Neural crest cell (in vitro differentiated cells): ENCODE data around the gene ADGRG7. TPM values are rescaled to one million over a fixed set of nuclear protein-coding genes. Genes with fewer than 3 reads are reported as not detected.
"Not testable (repeated sequence)": the region's sequence is repeated elsewhere in the genome, so short reads cannot be mapped to it uniquely, and the experiment has no call there.

Experiments
- DNase-seq: peaks from one replicate; pipeline ENCODE4 v3.0.0; 2021; ENCODE audit warnings: low read depth, mixed read lengths, low spot score
- H3K27ac Mint-ChIP-seq: one replicate; pipeline ENCODE4 v1.8.0; 2021; ENCODE audit warnings: mild to moderate bottlenecking, mixed read lengths; ENCODE audit not compliant: unreplicated experiment
- H3K27me3 Mint-ChIP-seq: 2 replicates; pipeline ENCODE4 v1.8.0; 2021; ENCODE audit warnings: low read depth, mild to moderate bottlenecking, mixed read lengths
- H3K36me3 Mint-ChIP-seq: 2 replicates; pipeline ENCODE4 v1.8.0; 2021; ENCODE audit warnings: low read depth, mild to moderate bottlenecking, mixed read lengths
- H3K4me1 Mint-ChIP-seq: 2 replicates; pipeline ENCODE4 v1.8.0; 2021; ENCODE audit warnings: mixed read lengths
- H3K4me3 Mint-ChIP-seq: one replicate; pipeline ENCODE4 v1.8.0; 2021; ENCODE audit warnings: mild to moderate bottlenecking, mixed read lengths
- H3K9me3 Mint-ChIP-seq: 2 replicates; pipeline ENCODE4 v1.8.0; 2021; ENCODE audit warnings: mixed read lengths
- CTCF ChIP-seq: fragments of 200-600 bp; sonication (generic); conservative IDR thresholded peaks from 2 replicates; pipeline ENCODE4 v1.5.0; 2021; ENCODE audit warnings: antibody characterized with exemption, mild to moderate bottlenecking
- total RNA-seq: library from RNA; stranded (reverse); gene quantifications from 2 replicates; pipeline ENCODE4 v1.2.1, GENCODE V29; 2021

The ADGRG7 gene
- total RNA-seq, 1 donor from 2014 or later = not detected

GRCh38 chr3:100578646-100579045 lies 30.8 kb upstream of the ADGRG7 start:
- Mint-ChIP-seq H3K9me3 (no peaks in the 10 kb centered on the region), H3K27me3 (no peaks in the 10 kb centered on the region), H3K4me3 (no peak overlapping the region), H3K27ac (no peak overlapping the region), H3K4me1 (no peaks in the 10 kb centered on the region), H3K36me3 (peaks cover 3% of the 10 kb centered on the region)
- DNase-seq = no peak
- TF ChIP-seq CTCF = no peak

- no peak for TF ChIP-seq CTCF
- H3K4me3 Mint-ChIP-seq = no peak overlapping the region
- no peaks in the 10 kb centered on the region for H3K4me1 Mint-ChIP-seq
- no peaks in the 10 kb centered on the region for H3K27me3 Mint-ChIP-seq
- no peak for DNase-seq
- H3K36me3 Mint-ChIP-seq = peaks cover 6% of the 10 kb centered on the region
- no peak overlapping the region for H3K27ac Mint-ChIP-seq
- peaks cover 5% of the 10 kb centered on the region for H3K9me3 Mint-ChIP-seq
Observed at GRCh38 chr3:100580147-100580546, 29.3 kb upstream of the ADGRG7 start.

- H3K9me3 Mint-ChIP-seq = peaks cover 9% of the 10 kb centered on the region
- H3K4me3 Mint-ChIP-seq = no peak overlapping the region
- TF ChIP-seq CTCF = no peak
- no peaks in the 10 kb centered on the region for H3K27me3 Mint-ChIP-seq
- no peak overlapping the region for H3K27ac Mint-ChIP-seq
- DNase-seq = no peak
- H3K36me3 Mint-ChIP-seq = peaks cover 11% of the 10 kb centered on the region
- no peaks in the 10 kb centered on the region for H3K4me1 Mint-ChIP-seq
Observed at GRCh38 chr3:100581650-100582049, 27.8 kb upstream of the ADGRG7 start.

- peaks cover 11% of the 10 kb centered on the region for H3K36me3 Mint-ChIP-seq
- not testable (repeated sequence) for H3K27ac Mint-ChIP-seq, H3K9me3 Mint-ChIP-seq, H3K4me3 Mint-ChIP-seq, DNase-seq, H3K4me1 Mint-ChIP-seq, H3K27me3 Mint-ChIP-seq
Observed at GRCh38 chr3:100582157-100582556, 27.2 kb upstream of the ADGRG7 start.

GRCh38 chr3:100584101-100584660 lies 25.2 kb upstream of the ADGRG7 start:
- TF ChIP-seq CTCF = no peak
- no peak for DNase-seq
- peaks cover 9% of the 10 kb centered on the region for H3K9me3 Mint-ChIP-seq
- H3K27me3 Mint-ChIP-seq = no peaks in the 10 kb centered on the region
- no peak overlapping the region for H3K4me3 Mint-ChIP-seq
- no peaks in the 10 kb centered on the region for H3K4me1 Mint-ChIP-seq
- no peak overlapping the region for H3K27ac Mint-ChIP-seq
- peaks cover 8% of the 10 kb centered on the region for H3K36me3 Mint-ChIP-seq

- TF ChIP-seq CTCF = no peak
- DNase-seq = no peak
- Mint-ChIP-seq H3K4me1 (peaks cover 5% of the 10 kb centered on the region), H3K27me3 (no peaks in the 10 kb centered on the region), H3K27ac (no peak overlapping the region), H3K9me3 (peaks cover 9% of the 10 kb centered on the region), H3K4me3 (no peak overlapping the region), H3K36me3 (peaks cover 8% of the 10 kb centered on the region)
Observed at GRCh38 chr3:100586832-100587231, 22.6 kb upstream of the ADGRG7 start.
